ENCODE results near the gene CSNK1A1L. TPM values are rescaled to one million over a fixed set of nuclear protein-coding genes. Genes with fewer than 3 reads are reported as not detected.

The CSNK1A1L gene
- total and polyA plus RNA-seq, 11 donors = not detected

- Histone ChIP-seq H3K27ac (no peak overlapping the region), H3K4me3 (no peak overlapping the region), H3K27me3 (no peaks in the 10 kb centered on the region), H3K36me3 (no peaks in the 10 kb centered on the region), H3K4me1 (no peaks in the 10 kb centered on the region), H3K9me3 (no peaks in the 10 kb centered on the region)
- intact Hi-C loops (cut with DNase I) = loop anchor here in 6 of 10 donors (10.0 kb wide), 1 partner anchor 534 kb away; no protein-coding TSS in a partner anchor
- DNase-seq (no peak), ATAC-seq (no peak)
- WGBS, 4 donors = 90 to 92% (median 90%) methylated on average over 7 of the region's 7 CpGs
- no peak for TF ChIP-seq POLR2A (IDR thresholded peaks at IDR 0.05)
- TF ChIP-seq CTCF (IDR thresholded peaks at IDR 0.05) = no peak
Observed at GRCh38 chr13:37070956-37071355, 34.5 kb downstream of the CSNK1A1L start.

GRCh38 chr13:37070145-37070695, 35.2 kb downstream of the CSNK1A1L start:
- H3K9me3 ChIP-seq = no peaks in the 10 kb centered on the region
- DNase-seq (no peak), ATAC-seq (peak in 1 of 4 donors; percentile 34)
- H3K4me1 ChIP-seq = no peaks in the 10 kb centered on the region
- H3K27me3 ChIP-seq = no peaks in the 10 kb centered on the region
- TF ChIP-seq POLR2A (IDR thresholded peaks at IDR 0.05) = no peak
- TF ChIP-seq CTCF (IDR thresholded peaks at IDR 0.05) = no peak
- intact Hi-C loops (cut with DNase I) = loop anchor here in 6 of 10 donors (10.0 kb wide), 1 partner anchor 535 kb away; no protein-coding TSS in a partner anchor
- H3K36me3 ChIP-seq = no peaks in the 10 kb centered on the region
- H3K4me3 ChIP-seq = no peak overlapping the region
- 74 to 88% (median 85%) methylated on average over 4 to 9 of the region's 9 CpGs for WGBS, 4 donors
- H3K27ac ChIP-seq = no peak overlapping the region

DNA sequence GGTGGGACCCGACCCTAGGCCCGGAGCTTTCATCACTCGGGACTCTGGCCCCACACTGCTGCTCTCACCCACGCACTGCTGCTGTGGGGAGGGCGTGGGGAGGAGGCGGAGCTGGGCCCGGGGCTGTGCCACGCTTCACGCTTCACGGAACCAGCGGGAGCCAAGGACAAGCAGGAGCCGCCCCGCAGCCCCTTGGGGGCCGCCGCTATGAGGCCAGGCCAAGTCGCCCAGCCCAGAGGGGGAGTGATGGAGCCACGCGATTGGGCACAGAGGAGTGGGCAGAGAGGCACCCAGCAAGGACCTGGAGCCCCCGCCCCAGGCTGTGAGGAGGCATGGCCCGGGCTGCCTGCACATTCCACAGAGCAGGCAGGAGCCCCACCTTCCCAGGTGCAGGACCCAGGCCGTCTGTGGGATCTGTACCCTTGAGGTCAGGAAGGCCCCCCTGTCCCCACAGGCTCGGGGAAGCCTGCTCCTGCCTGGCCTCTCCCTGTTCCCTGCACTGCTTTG, 35.8 kb downstream of the CSNK1A1L start:
- 88 to 91% (median 89%) methylated on average over 15 to 22 of the region's 22 CpGs for WGBS, 4 donors
- no peaks in the 10 kb centered on the region for H3K27me3 ChIP-seq
- ATAC-seq = peak in 1 of 4 donors; percentile 45
- intact Hi-C loops (cut with DNase I) = loop anchor here in 7 of 10 donors (10.0 kb wide), 2 partner anchors 535 to 1275 kb away; partner anchors contain the start of gene UFM1 (in 1 of the 7)
- no peaks in the 10 kb centered on the region for H3K9me3 ChIP-seq
- H3K4me1 ChIP-seq = no peaks in the 10 kb centered on the region
- TF ChIP-seq CTCF (IDR thresholded peaks at IDR 0.05) (no peak), POLR2A (IDR thresholded peaks at IDR 0.05) (no peak)
- H3K4me3 ChIP-seq = no peak overlapping the region
- H3K27ac ChIP-seq = no peak overlapping the region
- H3K36me3 ChIP-seq = no peaks in the 10 kb centered on the region
- DNase-seq = no peak

DNA sequence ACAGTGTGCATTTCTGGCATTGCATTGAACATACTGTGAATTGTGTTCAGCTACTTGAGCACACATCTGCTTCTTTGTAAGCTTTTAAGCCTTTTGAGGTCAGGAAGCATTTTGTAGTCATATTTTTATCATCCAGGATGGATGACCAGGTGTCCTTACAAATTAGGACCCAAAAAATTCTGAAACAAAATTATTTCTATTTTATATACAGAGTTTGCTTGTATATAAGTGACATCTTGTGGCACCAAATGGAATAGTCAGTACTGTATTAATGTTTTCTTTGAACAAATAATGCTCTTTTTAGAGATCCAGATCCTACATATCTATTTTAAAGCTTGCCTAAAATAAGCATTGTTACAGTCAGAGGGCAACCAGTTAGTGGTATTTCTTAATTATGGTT, 36.5 kb downstream of the CSNK1A1L start:
- Histone ChIP-seq H3K27me3 (no peaks in the 10 kb centered on the region), H3K4me1 (no peaks in the 10 kb centered on the region), H3K27ac (no peak overlapping the region), H3K4me3 (no peak overlapping the region), H3K36me3 (no peaks in the 10 kb centered on the region), H3K9me3 (no peaks in the 10 kb centered on the region)
- no peak for DNase-seq
- intact Hi-C loops (cut with DNase I) = loop anchor here in 1 of 10 donors (10.0 kb wide), 1 partner anchor 1276 kb away; the partner anchor contains the start of gene UFM1
- TF ChIP-seq POLR2A (IDR thresholded peaks at IDR 0.05) = no peak
- peak in 1 of 12 donors; percentile 15 for TF ChIP-seq CTCF (IDR thresholded peaks at IDR 0.05)
- ATAC-seq = no peak

Data from heart left ventricle (tissue), 16 donors.